ENCODE results near the gene TFR2.
A peak's percentile ranks its signal among the peaks of the same experiment; 100 is the strongest.

- TF ChIP-seq CTCF (IDR thresholded peaks at IDR 0.05) = peak in 2 of 4 experiments; percentile 23 to 26
- TF ChIP-seq POLR2A (IDR thresholded peaks at IDR 0.05) = peak in 1 of 2 donors; percentile 24
Observed at GRCh38 chr7:100632951-100633717, 8.2 kb downstream of the TFR2 start.
